Measurements from ENCODE around the gene SAP30L.

DNA sequence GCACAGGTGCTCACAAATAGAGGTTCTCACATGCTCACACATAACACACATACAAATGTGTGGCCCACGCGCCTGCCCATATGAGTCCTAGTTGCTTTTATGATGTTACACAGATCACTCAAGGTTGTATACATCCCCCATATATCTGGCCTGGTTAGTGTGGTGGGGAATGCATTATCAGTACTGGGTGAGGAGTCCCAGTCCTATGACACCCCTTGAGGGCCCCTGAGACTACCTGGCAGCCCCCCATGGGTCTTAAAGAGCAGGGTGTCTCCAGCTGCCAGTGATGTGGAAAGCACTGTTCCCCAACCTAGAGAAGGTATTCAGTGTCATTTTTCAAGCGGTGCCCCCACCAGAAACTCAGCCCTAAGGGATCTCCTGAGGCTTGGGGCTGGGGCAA lies 35.0 kb downstream of the SAP30L start:
- TF ChIP-seq POLR2A (IDR thresholded peaks at IDR 0.05) = no peak
- TF ChIP-seq, protein P1, sequence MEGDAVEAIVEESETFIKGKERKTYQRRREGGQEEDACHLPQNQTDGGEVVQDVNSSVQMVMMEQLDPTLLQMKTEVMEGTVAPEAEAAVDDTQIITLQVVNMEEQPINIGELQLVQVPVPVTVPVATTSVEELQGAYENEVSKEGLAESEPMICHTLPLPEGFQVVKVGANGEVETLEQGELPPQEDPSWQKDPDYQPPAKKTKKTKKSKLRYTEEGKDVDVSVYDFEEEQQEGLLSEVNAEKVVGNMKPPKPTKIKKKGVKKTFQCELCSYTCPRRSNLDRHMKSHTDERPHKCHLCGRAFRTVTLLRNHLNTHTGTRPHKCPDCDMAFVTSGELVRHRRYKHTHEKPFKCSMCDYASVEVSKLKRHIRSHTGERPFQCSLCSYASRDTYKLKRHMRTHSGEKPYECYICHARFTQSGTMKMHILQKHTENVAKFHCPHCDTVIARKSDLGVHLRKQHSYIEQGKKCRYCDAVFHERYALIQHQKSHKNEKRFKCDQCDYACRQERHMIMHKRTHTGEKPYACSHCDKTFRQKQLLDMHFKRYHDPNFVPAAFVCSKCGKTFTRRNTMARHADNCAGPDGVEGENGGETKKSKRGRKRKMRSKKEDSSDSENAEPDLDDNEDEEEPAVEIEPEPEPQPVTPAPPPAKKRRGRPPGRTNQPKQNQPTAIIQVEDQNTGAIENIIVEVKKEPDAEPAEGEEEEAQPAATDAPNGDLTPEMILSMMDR (IDR thresholded peaks at IDR 0.05) = no peak
